Neural cell (in vitro differentiated cells): ENCODE data around the gene CDNF. TPM values are rescaled to one million over a fixed set of nuclear protein-coding genes. Genes with fewer than 3 reads are reported as not detected.

Source experiments
- H2AFZ ChIP-seq: fragments of 200-600, 300-800 bp; sonication (generic), shearing (Covaris generic); 2 replicates; pipeline ENCODE4 v1.6.0; 2014; ENCODE audit warnings: low read depth, mild to moderate bottlenecking, antibody characterized with exemption, low read length, moderate library complexity
- H3F3A ChIP-seq: fragments of 200-600 bp; shearing (Covaris generic); 2 replicates; pipeline ENCODE4 v1.6.1; 2016; ENCODE audit warnings: mild to moderate bottlenecking, moderate library complexity, mixed read lengths, antibody characterized with exemption, low read length; ENCODE audit not compliant: insufficient read depth, poor library complexity, severe bottlenecking
- H3K27ac ChIP-seq: fragments of 200-600, 300-800 bp; sonication (generic), shearing (Covaris generic); 2 replicates; pipeline ENCODE4 v1.5.1; 2014; ENCODE audit warnings: mild to moderate bottlenecking, low read length, moderate library complexity
- H3K27me3 ChIP-seq: fragments of 300-800, 200-600 bp; sonication (generic), shearing (Covaris generic); 2 replicates; pipeline ENCODE4 v1.6.0; 2014; ENCODE audit warnings: mild to moderate bottlenecking, low read depth, low read length, moderate library complexity; ENCODE audit not compliant: insufficient read depth
- H3K36me3 ChIP-seq: fragments of 300-800, 200-600 bp; sonication (generic), shearing (Covaris generic); 2 replicates; pipeline ENCODE4 v1.5.1; 2014; ENCODE audit warnings: mild to moderate bottlenecking, antibody characterized with exemption, low read length, moderate library complexity; ENCODE audit not compliant: insufficient read depth
- H3K4me2 ChIP-seq: fragments of 300-800, 200-600 bp; sonication (generic), shearing (Covaris generic); 2 replicates; pipeline ENCODE4 v1.6.0; 2014; ENCODE audit warnings: mild to moderate bottlenecking, low read length
- H3K4me3 ChIP-seq: fragments of 300-800, 200-600 bp; sonication (generic), shearing (Covaris generic); 2 replicates; pipeline ENCODE4 v1.5.1; 2014; ENCODE audit warnings: mild to moderate bottlenecking, low read length, moderate library complexity
- H3K79me2 ChIP-seq: fragments of 200-600 bp; shearing (Covaris generic); replicated peaks from 2 replicates; pipeline ENCODE4 v1.6.0; 2014; ENCODE audit warnings: mild to moderate bottlenecking, low read length, moderate library complexity; ENCODE audit not compliant: insufficient read depth
- H3K9ac ChIP-seq: fragments of 300-800, 200-600 bp; sonication (generic), shearing (Covaris generic); 2 replicates; pipeline ENCODE4 v1.6.1; 2016; ENCODE audit warnings: mild to moderate bottlenecking, low read length, mixed read lengths
- H3K9me2 ChIP-seq: fragments of 200-600 bp; shearing (Covaris generic); 2 replicates; pipeline ENCODE4 v1.6.1; 2016; ENCODE audit warnings: mild to moderate bottlenecking, low read length, mixed read lengths; ENCODE audit not compliant: insufficient read depth
- H3K9me3 ChIP-seq: fragments of 200-600, 300-800 bp; sonication (generic), shearing (Covaris generic); 2 replicates; pipeline ENCODE4 v1.6.1; 2016; ENCODE audit warnings: mild to moderate bottlenecking, mixed run types, low read length, moderate library complexity, mixed read lengths
- H4K20me1 ChIP-seq: fragments of 200-600 bp; shearing (Covaris generic); 2 replicates; pipeline ENCODE4 v1.6.1; 2016; ENCODE audit warnings: mild to moderate bottlenecking, mixed run types; ENCODE audit not compliant: insufficient read depth
- EP300 ChIP-seq: fragments of 450-650 bp; conservative IDR thresholded peaks from 2 replicates; pipeline ENCODE4 v1.6.1; 2014; ENCODE audit warnings: antibody characterized with exemption, mild to moderate bottlenecking, moderate library complexity; ENCODE audit not compliant: poor library complexity, severe bottlenecking
- EZH2 ChIP-seq: fragments of 200-600, 300-800 bp; shearing (Covaris generic), sonication (generic); IDR thresholded peaks from 2 replicates; pipeline ENCODE4 v1.6.1; 2014; ENCODE audit warnings: antibody characterized with exemption, low read length, borderline replicate concordance, mild to moderate bottlenecking; ENCODE audit not compliant: insufficient read depth, poor library complexity, severe bottlenecking
- MXI1 ChIP-seq: fragments of 450-650 bp; conservative IDR thresholded peaks from 2 replicates; pipeline ENCODE4 v1.6.1; 2014; ENCODE audit warnings: antibody characterized with exemption, mild to moderate bottlenecking; ENCODE audit not compliant: poor library complexity, severe bottlenecking
- POLR2AphosphoS5 ChIP-seq: IDR thresholded peaks from 2 replicates; pipeline ENCODE4 v1.6.1; 2012
- RAD21 ChIP-seq: fragments of 450-650 bp; conservative IDR thresholded peaks from 2 replicates; pipeline ENCODE4 v1.6.1; 2014; ENCODE audit warnings: antibody characterized with exemption, mild to moderate bottlenecking, moderate library complexity
- REST ChIP-seq: IDR thresholded peaks from 2 replicates; pipeline ENCODE4 v1.6.1; 2012; ENCODE audit warnings: borderline replicate concordance
- SMC3 ChIP-seq: fragments of 450-650 bp; conservative IDR thresholded peaks from 2 replicates; pipeline ENCODE4 v1.6.1; 2014; ENCODE audit warnings: antibody characterized with exemption, mild to moderate bottlenecking, moderate library complexity; ENCODE audit not compliant: poor library complexity
- TAF1 ChIP-seq: IDR thresholded peaks from 2 replicates; pipeline ENCODE4 v1.6.1; 2012; ENCODE audit warnings: low read depth
- polyA plus RNA-seq: library from polyadenylated mRNA; depleted of rRNA; stranded (reverse); fragments of >200 nt; gene quantifications from 2 replicates; pipeline ENCODE4 v1.2.3, GENCODE V29; 2014
- TF ChIP-seq, protein P1 (sequence below): fragments of 450-650 bp; IDR thresholded peaks from 2 replicates; pipeline ENCODE4 v1.5.1; 2014; ENCODE audit warnings: antibody characterized with exemption, mild to moderate bottlenecking, moderate library complexity; ENCODE audit not compliant: poor library complexity, severe bottlenecking

Gene CDNF
- polyA plus RNA-seq, 1 donor from 2014 or later: 1.5 TPM

GRCh38 chr10:14770927-14771326 is 66.9 kb downstream of the CDNF start:
- no peaks in the 10 kb centered on the region for H3K9me3 ChIP-seq
- TF ChIP-seq SMC3 (no peak), MXI1 (no peak), EZH2 (no peak), REST (no peak), POLR2AphosphoS5 (no peak), RAD21 (no peak), TAF1 (no peak), EP300 (no peak)
- TF ChIP-seq, protein P1, sequence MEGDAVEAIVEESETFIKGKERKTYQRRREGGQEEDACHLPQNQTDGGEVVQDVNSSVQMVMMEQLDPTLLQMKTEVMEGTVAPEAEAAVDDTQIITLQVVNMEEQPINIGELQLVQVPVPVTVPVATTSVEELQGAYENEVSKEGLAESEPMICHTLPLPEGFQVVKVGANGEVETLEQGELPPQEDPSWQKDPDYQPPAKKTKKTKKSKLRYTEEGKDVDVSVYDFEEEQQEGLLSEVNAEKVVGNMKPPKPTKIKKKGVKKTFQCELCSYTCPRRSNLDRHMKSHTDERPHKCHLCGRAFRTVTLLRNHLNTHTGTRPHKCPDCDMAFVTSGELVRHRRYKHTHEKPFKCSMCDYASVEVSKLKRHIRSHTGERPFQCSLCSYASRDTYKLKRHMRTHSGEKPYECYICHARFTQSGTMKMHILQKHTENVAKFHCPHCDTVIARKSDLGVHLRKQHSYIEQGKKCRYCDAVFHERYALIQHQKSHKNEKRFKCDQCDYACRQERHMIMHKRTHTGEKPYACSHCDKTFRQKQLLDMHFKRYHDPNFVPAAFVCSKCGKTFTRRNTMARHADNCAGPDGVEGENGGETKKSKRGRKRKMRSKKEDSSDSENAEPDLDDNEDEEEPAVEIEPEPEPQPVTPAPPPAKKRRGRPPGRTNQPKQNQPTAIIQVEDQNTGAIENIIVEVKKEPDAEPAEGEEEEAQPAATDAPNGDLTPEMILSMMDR: no peak
- no peaks in the 10 kb centered on the region for H3K79me2 ChIP-seq
- H3K9me2 ChIP-seq: no peaks in the 10 kb centered on the region
- no peak overlapping the region for H3K4me2 ChIP-seq
- H3K27ac ChIP-seq: no peak overlapping the region
- H3K36me3 ChIP-seq: no peaks in the 10 kb centered on the region
- H4K20me1 ChIP-seq: no peaks in the 10 kb centered on the region
- H2AFZ ChIP-seq: no peak overlapping the region
- no peak overlapping the region for H3K9ac ChIP-seq
- no peak overlapping the region for H3K4me3 ChIP-seq
- H3F3A ChIP-seq: no peaks in the 10 kb centered on the region
- no peaks in the 10 kb centered on the region for H3K27me3 ChIP-seq

Other genes starting within 250 kb of the CDNF start
- gene FAM107B, start 63.1 kb downstream of the CDNF start, polyA plus RNA-seq: 87.6 and 106 TPM in 2 replicates
- gene HSPA14, start 269 bp upstream of the CDNF start, polyA plus RNA-seq: 32.3 and 48.1 TPM in 2 replicates
- 18.2 and 21.1 TPM in 2 replicates for gene MSANTD7, start 269 bp upstream of the CDNF start, polyA plus RNA-seq
- gene SUV39H2, start 40.8 kb upstream of the CDNF start, polyA plus RNA-seq: 19.4 and 34.5 TPM in 2 replicates
- 7.5 TPM in 2 replicates for gene DCLRE1C, start 116.1 kb upstream of the CDNF start, polyA plus RNA-seq
- gene MEIG1, start 121.4 kb upstream of the CDNF start, polyA plus RNA-seq: 2.0 TPM in 1 of 2 replicates, not detected in the other
- gene OLAH, start 205.9 kb upstream of the CDNF start, polyA plus RNA-seq: not detected in 2 replicates